Measurements from ENCODE around the gene SHH.
"Not testable (repeated sequence)": the region's sequence is repeated elsewhere in the genome, so short reads cannot be mapped to it uniquely, and the experiment has no call there.

SHH gene

DNA sequence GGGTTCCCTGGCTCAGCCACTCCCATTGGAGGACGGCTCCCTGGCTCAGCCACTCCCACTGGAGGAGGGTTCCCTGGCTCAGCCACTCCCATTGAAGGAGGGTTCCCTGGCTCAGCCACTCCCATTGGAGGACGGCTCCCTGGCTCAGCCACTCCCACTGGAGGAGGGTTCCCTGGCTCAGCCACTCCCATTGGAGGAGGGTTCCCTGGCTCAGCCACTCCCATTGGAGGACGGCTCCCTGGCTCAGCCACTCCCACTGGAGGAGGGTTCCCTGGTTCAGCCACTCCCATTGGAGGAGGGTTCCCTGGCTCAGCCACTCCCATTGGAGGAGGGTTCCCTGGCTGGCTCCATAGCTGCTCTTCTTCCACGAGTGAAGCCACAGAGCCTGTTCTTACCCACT lies 5.3 kb upstream of the SHH start:
- not testable (repeated sequence) for H3K23ac ChIP-seq (ENCODE audit: low read length); H2BK15ac ChIP-seq (replicated peaks; ENCODE audit: low read depth); H4K5ac ChIP-seq (ENCODE audit: low read length); H2BK5ac ChIP-seq (ENCODE audit: low read length); H4K8ac ChIP-seq (ENCODE audit: low read depth, low read length); H3K4ac ChIP-seq (ENCODE audit: low read depth, low read length); DNase-seq; H3K79me2 ChIP-seq (ENCODE audit: control insufficient read depth, insufficient read depth, low read length); H3K79me1 ChIP-seq (ENCODE audit: low read length); H3K4me2 ChIP-seq (ENCODE audit: low read length); H2BK120ac ChIP-seq (ENCODE audit: low read depth, low read length); H3K4me3 ChIP-seq (ENCODE audit: low read length); H3K56ac ChIP-seq (ENCODE audit: low read length); H2AK5ac ChIP-seq (ENCODE audit: low read length); H3K4me1 ChIP-seq (ENCODE audit: control insufficient read depth, low read depth, low read length); H3K36me3 ChIP-seq (ENCODE audit: control insufficient read depth, insufficient read depth, low read length); H3K18ac ChIP-seq (ENCODE audit: low read length); H3K27ac ChIP-seq (ENCODE audit: low read depth, low read length); H3K9ac ChIP-seq (ENCODE audit: low read length)
- H3K27me3 ChIP-seq (ENCODE audit: insufficient read depth, low read length, poor library complexity) = peaks cover 18% of the 10 kb centered on the region
- WGBS (ENCODE audit: extremely low coverage, insufficient coverage, low lambda C conversion rate) = no CpG with 5 or more reads among the region's 4 CpGs

GRCh38 chr7:155816996-155817395 lies 4.7 kb upstream of the SHH start:
- Histone ChIP-seq H2BK15ac (replicated peaks; ENCODE audit: low read depth) (no peak overlapping the region), H3K79me1 (ENCODE audit: low read length) (no peaks in the 10 kb centered on the region), H3K36me3 (ENCODE audit: control insufficient read depth, insufficient read depth, low read length) (no peaks in the 10 kb centered on the region), H3K27ac (ENCODE audit: low read depth, low read length) (no peak overlapping the region), H3K4ac (ENCODE audit: low read depth, low read length) (no peak overlapping the region), H3K79me2 (ENCODE audit: control insufficient read depth, insufficient read depth, low read length) (no peaks in the 10 kb centered on the region), H2BK5ac (ENCODE audit: low read length) (no peak overlapping the region), H4K8ac (ENCODE audit: low read depth, low read length) (no peak overlapping the region), H2BK120ac (ENCODE audit: low read depth, low read length) (no peak overlapping the region), H3K4me1 (ENCODE audit: control insufficient read depth, low read depth, low read length) (no peaks in the 10 kb centered on the region), H3K9ac (ENCODE audit: low read length) (no peak overlapping the region), H3K18ac (ENCODE audit: low read length) (no peak overlapping the region), H3K56ac (ENCODE audit: low read length) (no peak overlapping the region), H4K5ac (ENCODE audit: low read length) (no peak overlapping the region), H3K4me3 (ENCODE audit: low read length) (no peak overlapping the region), H2AK5ac (ENCODE audit: low read length) (no peak overlapping the region), H3K23ac (ENCODE audit: low read length) (no peak overlapping the region), H3K4me2 (ENCODE audit: low read length) (no peak overlapping the region), H3K27me3 (ENCODE audit: insufficient read depth, low read length, poor library complexity) (peaks cover 22% of the 10 kb centered on the region)
- DNase-seq = no peak
- no CpG with 5 or more reads among the region's 16 CpGs for WGBS (ENCODE audit: extremely low coverage, insufficient coverage, low lambda C conversion rate)

- Histone ChIP-seq H4K8ac (ENCODE audit: low read depth, low read length) (no peak overlapping the region), H3K27ac (ENCODE audit: low read depth, low read length) (no peak overlapping the region), H3K27me3 (ENCODE audit: insufficient read depth, low read length, poor library complexity) (peaks cover 30% of the 10 kb centered on the region), H3K4ac (ENCODE audit: low read depth, low read length) (no peak overlapping the region), H4K5ac (ENCODE audit: low read length) (no peak overlapping the region), H3K56ac (ENCODE audit: low read length) (no peak overlapping the region), H3K9ac (ENCODE audit: low read length) (no peak overlapping the region), H2BK15ac (replicated peaks; ENCODE audit: low read depth) (no peak overlapping the region), H3K23ac (ENCODE audit: low read length) (no peak overlapping the region), H3K4me1 (ENCODE audit: control insufficient read depth, low read depth, low read length) (no peaks in the 10 kb centered on the region), H2BK120ac (ENCODE audit: low read depth, low read length) (no peak overlapping the region), H3K4me2 (ENCODE audit: low read length) (no peak overlapping the region), H3K4me3 (ENCODE audit: low read length) (no peak overlapping the region), H2BK5ac (ENCODE audit: low read length) (no peak overlapping the region), H3K36me3 (ENCODE audit: control insufficient read depth, insufficient read depth, low read length) (no peaks in the 10 kb centered on the region), H3K79me2 (ENCODE audit: control insufficient read depth, insufficient read depth, low read length) (no peaks in the 10 kb centered on the region), H3K18ac (ENCODE audit: low read length) (no peak overlapping the region), H2AK5ac (ENCODE audit: low read length) (no peak overlapping the region), H3K79me1 (ENCODE audit: low read length) (no peaks in the 10 kb centered on the region)
- no CpG with 5 or more reads among the region's 12 CpGs for WGBS (ENCODE audit: extremely low coverage, insufficient coverage, low lambda C conversion rate)
- DNase-seq = no peak
Measured at GRCh38 chr7:155816192-155816508, 3.9 kb upstream of the SHH start.

DNA sequence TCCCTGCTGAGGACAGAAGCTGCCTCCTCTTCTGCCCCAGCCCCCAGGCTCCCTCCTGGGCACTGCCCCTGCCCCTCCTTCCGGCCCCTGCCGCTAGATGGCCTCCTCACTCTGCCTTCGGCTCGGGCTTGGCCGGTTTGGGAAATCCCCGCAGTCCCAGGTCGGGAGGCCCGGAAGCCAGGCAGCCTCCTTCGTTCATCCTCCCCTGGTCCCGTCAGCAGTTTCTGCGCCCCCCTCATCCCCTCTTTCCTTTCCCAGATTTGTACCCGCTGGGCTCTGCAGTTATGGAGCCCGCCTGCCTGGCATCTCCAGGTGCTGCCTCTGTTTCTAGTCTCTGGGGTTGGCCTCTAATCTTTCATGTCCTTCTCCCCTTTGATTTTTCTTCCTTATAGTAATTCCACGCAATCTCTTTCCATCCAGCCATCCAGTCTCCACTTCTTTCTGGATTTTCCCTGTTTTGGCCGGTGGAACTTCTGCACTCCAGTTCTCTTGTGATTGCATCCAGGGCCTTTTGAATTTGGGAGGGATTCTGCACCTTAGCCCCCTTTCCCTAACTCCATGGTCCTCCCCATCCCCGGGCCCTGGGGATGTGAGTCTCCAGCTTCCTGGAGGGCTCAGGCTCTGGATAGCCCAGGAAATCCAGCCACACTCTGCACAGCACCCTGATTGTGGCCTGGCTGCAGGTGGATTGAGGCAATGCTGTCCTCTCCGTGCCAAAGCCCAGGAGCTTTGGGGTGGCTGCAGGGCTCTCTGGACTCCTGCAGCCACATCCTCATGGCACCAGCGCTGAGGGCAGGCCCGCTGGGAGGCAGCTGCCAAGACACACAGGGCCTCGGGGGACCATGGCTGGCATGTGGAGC lies 3.3 kb upstream of the SHH start:
- Histone ChIP-seq H3K27me3 (ENCODE audit: insufficient read depth, low read length, poor library complexity) (peaks cover 36% of the 10 kb centered on the region), H3K9ac (ENCODE audit: low read length) (peak overlapping the region; percentile 32), H4K8ac (ENCODE audit: low read depth, low read length) (no peak overlapping the region), H2BK120ac (ENCODE audit: low read depth, low read length) (no peak overlapping the region), H3K4me1 (ENCODE audit: control insufficient read depth, low read depth, low read length) (no peaks in the 10 kb centered on the region), H3K79me1 (ENCODE audit: low read length) (no peaks in the 10 kb centered on the region), H2BK5ac (ENCODE audit: low read length) (no peak overlapping the region), H3K36me3 (ENCODE audit: control insufficient read depth, insufficient read depth, low read length) (no peaks in the 10 kb centered on the region), H3K56ac (ENCODE audit: low read length) (peak overlapping the region; percentile 44), H3K4me3 (ENCODE audit: low read length) (no peak overlapping the region), H3K18ac (ENCODE audit: low read length) (no peak overlapping the region), H3K4me2 (ENCODE audit: low read length) (no peak overlapping the region), H3K23ac (ENCODE audit: low read length) (no peak overlapping the region), H3K4ac (ENCODE audit: low read depth, low read length) (no peak overlapping the region), H4K5ac (ENCODE audit: low read length) (no peak overlapping the region), H3K27ac (ENCODE audit: low read depth, low read length) (no peak overlapping the region), H2BK15ac (replicated peaks; ENCODE audit: low read depth) (no peak overlapping the region), H2AK5ac (ENCODE audit: low read length) (no peak overlapping the region), H3K79me2 (ENCODE audit: control insufficient read depth, insufficient read depth, low read length) (no peaks in the 10 kb centered on the region)
- no CpG with 5 or more reads among the region's 20 CpGs for WGBS (ENCODE audit: extremely low coverage, insufficient coverage, low lambda C conversion rate)
- peak; percentile 71 for DNase-seq

DNA sequence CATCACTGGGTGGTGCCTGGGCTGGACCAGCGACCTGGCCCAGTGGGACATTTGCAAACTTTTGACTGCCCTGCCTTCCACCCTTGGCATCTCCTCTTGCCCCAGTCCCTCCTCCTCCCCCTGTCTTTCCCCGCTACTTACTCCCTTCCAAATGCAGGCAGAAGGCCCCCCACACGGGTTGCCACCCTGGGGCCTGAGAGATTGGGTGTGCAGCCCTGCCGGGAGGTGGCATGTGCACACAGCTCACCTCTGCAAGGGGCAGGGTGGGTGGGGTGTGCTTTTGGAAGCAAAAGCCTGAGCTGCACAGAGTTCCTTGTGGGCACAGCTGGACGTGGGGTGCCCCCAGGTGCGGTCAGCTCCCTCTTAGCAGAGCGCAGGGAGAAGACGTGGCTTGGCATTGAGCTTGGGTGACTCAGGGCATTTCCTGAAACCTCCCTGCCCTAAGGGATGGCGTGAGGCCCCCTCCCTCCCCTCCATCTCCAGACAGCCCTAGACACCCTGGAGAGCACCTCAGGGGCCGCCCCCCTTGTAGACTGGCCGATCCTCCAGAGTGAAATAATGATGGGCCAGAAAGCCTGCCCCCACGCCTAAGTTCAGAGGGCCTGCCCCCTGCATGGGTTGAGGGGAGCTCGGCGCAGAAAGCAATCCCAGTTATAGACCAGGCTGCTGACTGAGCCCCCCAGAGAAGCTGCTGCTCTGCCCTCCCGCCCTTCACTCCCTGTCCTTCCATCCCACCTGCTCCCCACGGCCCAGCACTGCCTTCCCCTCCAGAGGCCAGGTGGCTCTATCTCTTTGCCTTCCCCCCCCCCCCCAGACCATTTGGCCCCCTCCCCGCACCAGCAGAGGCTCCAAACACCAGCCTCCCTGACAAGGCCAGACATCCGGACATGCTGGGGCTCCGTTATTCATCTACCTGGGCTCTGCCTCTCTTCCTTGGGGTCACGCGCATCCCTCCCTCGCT lies 2.3 kb upstream of the SHH start:
- Histone ChIP-seq H2AK5ac (ENCODE audit: low read length) (no peak overlapping the region), H4K8ac (ENCODE audit: low read depth, low read length) (no peak overlapping the region), H3K27me3 (ENCODE audit: insufficient read depth, low read length, poor library complexity) (peaks cover 44% of the 10 kb centered on the region), H3K27ac (ENCODE audit: low read depth, low read length) (no peak overlapping the region), H3K4me1 (ENCODE audit: control insufficient read depth, low read depth, low read length) (no peaks in the 10 kb centered on the region), H3K79me2 (ENCODE audit: control insufficient read depth, insufficient read depth, low read length) (no peaks in the 10 kb centered on the region), H3K36me3 (ENCODE audit: control insufficient read depth, insufficient read depth, low read length) (no peaks in the 10 kb centered on the region), H3K9ac (ENCODE audit: low read length) (no peak overlapping the region), H3K4me2 (ENCODE audit: low read length) (no peak overlapping the region), H3K79me1 (ENCODE audit: low read length) (no peaks in the 10 kb centered on the region), H2BK120ac (ENCODE audit: low read depth, low read length) (no peak overlapping the region), H3K4me3 (ENCODE audit: low read length) (no peak overlapping the region), H2BK5ac (ENCODE audit: low read length) (no peak overlapping the region), H3K18ac (ENCODE audit: low read length) (no peak overlapping the region), H3K4ac (ENCODE audit: low read depth, low read length) (no peak overlapping the region), H4K5ac (ENCODE audit: low read length) (no peak overlapping the region), H3K56ac (ENCODE audit: low read length) (no peak overlapping the region), H2BK15ac (replicated peaks; ENCODE audit: low read depth) (no peak overlapping the region), H3K23ac (ENCODE audit: low read length) (no peak overlapping the region)
- DNase-seq = no peak
- no CpG with 5 or more reads among the region's 22 CpGs for WGBS (ENCODE audit: extremely low coverage, insufficient coverage, low lambda C conversion rate)

Measured in mesendoderm (in vitro differentiated cells).